Sigmoid colon (tissue), 4 donors: Measurements from ENCODE around the gene CCDC178.

Experiments used
- EP300 ChIP-seq, 4 donors: sonication (generic); formaldehyde crosslinking; IDR thresholded peaks; one replicate each; pipeline ENCODE4 v1.6.1; 2017; ENCODE audit warnings: antibody characterized with exemption in 4 of 4
- POLR2A ChIP-seq, 2 donors: fragments of 450-650 bp; IDR thresholded peaks; one replicate each; pipeline ENCODE4 v1.6.1; 2016; ENCODE audit warnings: antibody characterized with exemption in 2 of 2, mild to moderate bottlenecking in 2 of 2, moderate library complexity in 2 of 2
- POLR2AphosphoS5 ChIP-seq, 4 donors: sonication (generic); formaldehyde crosslinking; IDR thresholded peaks; one replicate each; pipeline ENCODE4 v1.6.1; 2017; ENCODE audit warnings: antibody characterized with exemption in 4 of 4
- TF ChIP-seq, protein P1 (sequence below), 4 experiments: fragments of 450-650 bp in 3 of 4; fragments of 200-600 bp in 1 of 4; IDR thresholded peaks; one replicate each; pipeline ENCODE4 v1.5.1; 2016 to 2019; ENCODE audit warnings: antibody characterized with exemption in 4 of 4, mild to moderate bottlenecking in 3 of 4, moderate library complexity in 2 of 4

DNA sequence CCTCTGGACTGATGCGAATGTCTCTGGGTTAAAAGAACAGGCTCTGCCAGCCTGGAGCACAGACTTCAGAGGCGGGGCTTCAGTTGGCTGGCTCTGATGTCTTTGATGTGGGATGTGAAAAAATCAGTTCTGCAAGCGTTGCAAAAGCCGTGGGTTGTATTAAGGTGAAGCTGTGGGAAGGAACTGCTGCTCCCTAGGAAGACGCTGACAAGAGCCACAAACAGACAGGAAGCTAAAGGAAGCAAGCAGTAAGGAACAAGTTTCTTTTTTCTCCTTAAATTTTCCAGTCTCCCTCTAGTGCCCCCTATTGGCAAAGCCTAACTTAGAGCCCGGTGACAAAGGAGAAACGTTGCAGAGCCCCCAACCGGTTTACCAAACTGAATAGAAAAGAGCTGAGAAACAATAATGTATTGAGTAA lies 239.0 kb downstream of the CCDC178 start:
- TF ChIP-seq, protein P1, sequence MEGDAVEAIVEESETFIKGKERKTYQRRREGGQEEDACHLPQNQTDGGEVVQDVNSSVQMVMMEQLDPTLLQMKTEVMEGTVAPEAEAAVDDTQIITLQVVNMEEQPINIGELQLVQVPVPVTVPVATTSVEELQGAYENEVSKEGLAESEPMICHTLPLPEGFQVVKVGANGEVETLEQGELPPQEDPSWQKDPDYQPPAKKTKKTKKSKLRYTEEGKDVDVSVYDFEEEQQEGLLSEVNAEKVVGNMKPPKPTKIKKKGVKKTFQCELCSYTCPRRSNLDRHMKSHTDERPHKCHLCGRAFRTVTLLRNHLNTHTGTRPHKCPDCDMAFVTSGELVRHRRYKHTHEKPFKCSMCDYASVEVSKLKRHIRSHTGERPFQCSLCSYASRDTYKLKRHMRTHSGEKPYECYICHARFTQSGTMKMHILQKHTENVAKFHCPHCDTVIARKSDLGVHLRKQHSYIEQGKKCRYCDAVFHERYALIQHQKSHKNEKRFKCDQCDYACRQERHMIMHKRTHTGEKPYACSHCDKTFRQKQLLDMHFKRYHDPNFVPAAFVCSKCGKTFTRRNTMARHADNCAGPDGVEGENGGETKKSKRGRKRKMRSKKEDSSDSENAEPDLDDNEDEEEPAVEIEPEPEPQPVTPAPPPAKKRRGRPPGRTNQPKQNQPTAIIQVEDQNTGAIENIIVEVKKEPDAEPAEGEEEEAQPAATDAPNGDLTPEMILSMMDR (IDR thresholded peaks at IDR 0.05): no peak
- TF ChIP-seq POLR2A (IDR thresholded peaks at IDR 0.05): no peak
- no peak for TF ChIP-seq EP300 (IDR thresholded peaks at IDR 0.05)
- TF ChIP-seq POLR2AphosphoS5 (IDR thresholded peaks at IDR 0.05): no peak
